ENCODE data around the gene ADCY6.

The ADCY6 gene

GRCh38 chr12:48815126-48816110 is 26.5 kb upstream of the ADCY6 start:
- DNase-seq = peak; percentile 55 to 71

GRCh38 chr12:48814262-48815125 is 25.6 kb upstream of the ADCY6 start:
- DNase-seq = peak; percentile 86 to 88

GRCh38 chr12:48813465-48814261 is 24.8 kb upstream of the ADCY6 start:
- DNase-seq = no peak

GRCh38 chr12:48812389-48812788 is 23.5 kb upstream of the ADCY6 start:
- DNase-seq = no peak

- DNase-seq = no peak
Measured at GRCh38 chr12:48811437-48812090, 22.7 kb upstream of the ADCY6 start.

GRCh38 chr12:48810903-48811431 is 22.1 kb upstream of the ADCY6 start:
- no peak for DNase-seq

- DNase-seq = no peak
Measured at GRCh38 chr12:48807981-48808380, 19.1 kb upstream of the ADCY6 start.

- DNase-seq = no peak
Measured at GRCh38 chr12:48803675-48804074, 14.8 kb upstream of the ADCY6 start.

- DNase-seq = no peak
Measured at GRCh38 chr12:48800971-48801370, 12.1 kb upstream of the ADCY6 start.

GRCh38 chr12:48800457-48800856 is 11.6 kb upstream of the ADCY6 start:
- no peak for DNase-seq

GRCh38 chr12:48796976-48797375 is 8.1 kb upstream of the ADCY6 start:
- peak in 1 of 2 experiments; percentile 27 for DNase-seq

- DNase-seq = peak; percentile 68 to 72
Measured at GRCh38 chr12:48795550-48796455, 6.9 kb upstream of the ADCY6 start.

- no peak for DNase-seq
Measured at GRCh38 chr12:48794870-48795269, 6.0 kb upstream of the ADCY6 start.

GRCh38 chr12:48793696-48794095 is 4.8 kb upstream of the ADCY6 start:
- no peak for DNase-seq

GRCh38 chr12:48789858-48790326 is 1.0 kb upstream of the ADCY6 start:
- DNase-seq = no peak

GRCh38 chr12:48788524-48788853 is 400 bp downstream of the ADCY6 start:
- peak in 1 of 2 experiments; percentile 7 for DNase-seq

- DNase-seq = no peak
Measured at GRCh38 chr12:48787791-48788523, 932 bp downstream of the ADCY6 start.

- DNase-seq = no peak
Measured at GRCh38 chr12:48786591-48787544, 2.0 kb downstream of the ADCY6 start.

- DNase-seq = no peak
Measured at GRCh38 chr12:48783432-48783831, 5.5 kb downstream of the ADCY6 start.

Measured in activated CD4-positive, alpha-beta T cell treated with anti-CD3 and anti-CD28 coated beads, Interleukin-2, amount 50 U/mL, for 48 hours (primary cell).